Duodenal mucosa (tissue), 2 donors: ENCODE results near the gene LRRC38.
"Not testable (repeated sequence)": the region's sequence is repeated elsewhere in the genome, so short reads cannot be mapped to it uniquely, and the experiment has no call there.

Experiments
- H3K27ac ChIP-seq: one replicate; pipeline ENCODE4 v1.7.0; 2013; ENCODE audit warnings: low read depth, low read length
- H3K27me3 ChIP-seq, 2 donors: one replicate each; pipeline ENCODE4 v1.7.0; 2013; ENCODE audit warnings: low read length in 2 of 2, control low read depth in 1 of 2; ENCODE audit not compliant: insufficient read depth in 2 of 2, control insufficient read depth in 1 of 2
- H3K36me3 ChIP-seq, 2 donors: one replicate each; pipeline ENCODE4 v1.7.0; 2013; ENCODE audit warnings: low read length in 2 of 2, control low read depth in 1 of 2; ENCODE audit not compliant: insufficient read depth in 2 of 2, control insufficient read depth in 1 of 2
- H3K4me1 ChIP-seq, 2 donors: one replicate each; pipeline ENCODE4 v1.7.0; 2013; ENCODE audit warnings: low read length in 2 of 2, control low read depth in 1 of 2; ENCODE audit not compliant: insufficient read depth in 2 of 2, control insufficient read depth in 1 of 2
- H3K4me3 ChIP-seq, 2 donors: one replicate each; pipeline ENCODE4 v1.7.0; 2013; ENCODE audit warnings: low read length in 2 of 2, low read depth in 1 of 2
- H3K9ac ChIP-seq, 2 donors: one replicate each; pipeline ENCODE4 v1.7.0; 2013; ENCODE audit warnings: low read length in 2 of 2, low read depth in 1 of 2
- H3K9me3 ChIP-seq, 2 donors: one replicate each; pipeline ENCODE4 v1.7.0; 2013; ENCODE audit warnings: low read length in 2 of 2, control low read depth in 1 of 2; ENCODE audit not compliant: control insufficient read depth in 1 of 2

The LRRC38 gene, protein sequence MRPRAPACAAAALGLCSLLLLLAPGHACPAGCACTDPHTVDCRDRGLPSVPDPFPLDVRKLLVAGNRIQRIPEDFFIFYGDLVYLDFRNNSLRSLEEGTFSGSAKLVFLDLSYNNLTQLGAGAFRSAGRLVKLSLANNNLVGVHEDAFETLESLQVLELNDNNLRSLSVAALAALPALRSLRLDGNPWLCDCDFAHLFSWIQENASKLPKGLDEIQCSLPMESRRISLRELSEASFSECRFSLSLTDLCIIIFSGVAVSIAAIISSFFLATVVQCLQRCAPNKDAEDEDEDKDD

DNA sequence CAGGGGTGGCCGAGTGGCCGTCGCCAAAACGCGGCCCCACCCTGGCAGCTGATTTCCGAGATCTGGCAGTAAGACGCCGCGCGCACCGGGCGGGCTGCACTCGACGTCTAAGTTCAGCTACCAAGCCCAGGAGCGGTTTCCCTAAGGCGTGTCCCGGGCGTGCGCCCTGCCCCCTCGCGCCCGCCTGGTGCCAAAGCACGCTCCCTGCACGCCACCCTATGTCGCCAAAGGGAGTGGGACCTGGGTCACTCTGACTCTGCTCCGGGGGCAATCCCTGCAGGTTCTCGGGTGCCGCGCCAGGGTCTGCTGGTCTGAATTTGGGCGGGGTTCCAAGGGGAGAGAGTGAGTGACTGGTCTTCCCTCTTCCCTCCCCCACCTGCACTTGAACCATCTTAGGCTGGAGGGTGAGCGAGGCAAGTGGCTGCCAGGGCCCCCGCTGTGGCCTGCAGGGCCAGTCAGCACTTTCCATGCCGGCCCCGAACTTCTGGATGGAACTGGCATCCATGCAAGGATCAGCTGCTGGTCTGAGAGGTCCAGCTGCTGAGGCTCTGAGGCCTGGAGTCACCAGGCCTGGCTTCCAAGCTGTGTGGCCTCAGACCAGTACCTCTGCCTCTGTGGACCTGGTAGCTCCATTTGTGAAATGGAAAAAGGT, at the start of gene LRRC38:
Gene LRRC38 (minus strand): TSS at position 109 of the 652 bp plus-strand sequence. CDS start 410 bp downstream, outside the sequence.
- H3K4me1 ChIP-seq = no peaks in the 10 kb centered on the region
- no peak within 1 kb of the TSS for H3K4me3 ChIP-seq

DNA sequence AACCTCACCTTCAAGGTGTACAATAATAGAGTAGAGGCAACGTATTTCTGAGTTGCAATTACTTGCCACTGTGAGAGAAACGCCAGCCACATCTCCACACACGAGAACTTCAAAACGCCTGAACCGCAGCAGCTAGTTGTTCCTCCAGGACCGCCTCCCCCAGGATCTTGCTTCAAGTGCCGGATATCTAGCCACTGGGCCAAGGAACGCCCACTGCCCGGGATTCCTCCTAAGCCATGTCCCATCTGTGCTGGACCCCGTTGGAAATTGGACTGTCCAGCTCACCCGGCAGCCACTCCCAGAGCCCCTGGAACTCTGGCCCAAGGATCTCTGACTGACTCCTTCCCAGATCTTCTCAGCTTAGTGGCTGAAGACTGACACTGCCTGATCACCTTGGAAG, 49.2 kb upstream of the LRRC38 start:
- not testable (repeated sequence) for H3K9ac ChIP-seq, H3K4me1 ChIP-seq, H3K36me3 ChIP-seq, H3K27me3 ChIP-seq, H3K4me3 ChIP-seq, H3K9me3 ChIP-seq, H3K27ac ChIP-seq

More for the DNA sequence above, at the start of gene LRRC38:
- Histone ChIP-seq H3K9ac (no peak within 1 kb of the TSS), H3K27me3 (peaks cover 24 to 47% of the 10 kb centered on the region in 2 donors), H3K9me3 (peaks cover 0 to 4% of the 10 kb centered on the region in 2 donors), H3K36me3 (no peaks in the 10 kb centered on the region), H3K27ac (no peak within 1 kb of the TSS)

DNA sequence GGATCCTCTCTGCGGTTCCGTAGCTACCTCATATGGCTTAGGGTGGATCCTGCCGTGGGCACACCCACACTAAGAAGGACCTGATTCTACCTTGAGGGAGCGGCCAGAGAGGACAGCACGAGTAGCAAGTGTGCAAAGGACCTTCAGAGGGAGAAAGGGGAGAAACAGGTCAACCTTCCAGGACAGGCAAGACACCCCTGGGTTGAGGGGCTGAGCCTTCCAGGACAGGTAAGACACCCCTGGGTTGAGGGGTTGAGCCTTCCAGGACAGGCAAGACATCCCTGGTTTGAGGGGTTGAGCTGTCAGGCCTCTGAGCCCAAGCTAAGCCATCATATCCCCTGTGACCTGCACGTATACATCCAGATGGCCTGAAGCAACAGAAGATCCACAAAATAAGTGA, 46.7 kb upstream of the LRRC38 start:
- Histone ChIP-seq H3K36me3 (no peaks in the 10 kb centered on the region), H3K4me1 (no peaks in the 10 kb centered on the region), H3K4me3 (no peak overlapping the region), H3K9me3 (no peaks in the 10 kb centered on the region), H3K27ac (no peak overlapping the region), H3K9ac (no peak overlapping the region), H3K27me3 (no peaks in the 10 kb centered on the region)

DNA sequence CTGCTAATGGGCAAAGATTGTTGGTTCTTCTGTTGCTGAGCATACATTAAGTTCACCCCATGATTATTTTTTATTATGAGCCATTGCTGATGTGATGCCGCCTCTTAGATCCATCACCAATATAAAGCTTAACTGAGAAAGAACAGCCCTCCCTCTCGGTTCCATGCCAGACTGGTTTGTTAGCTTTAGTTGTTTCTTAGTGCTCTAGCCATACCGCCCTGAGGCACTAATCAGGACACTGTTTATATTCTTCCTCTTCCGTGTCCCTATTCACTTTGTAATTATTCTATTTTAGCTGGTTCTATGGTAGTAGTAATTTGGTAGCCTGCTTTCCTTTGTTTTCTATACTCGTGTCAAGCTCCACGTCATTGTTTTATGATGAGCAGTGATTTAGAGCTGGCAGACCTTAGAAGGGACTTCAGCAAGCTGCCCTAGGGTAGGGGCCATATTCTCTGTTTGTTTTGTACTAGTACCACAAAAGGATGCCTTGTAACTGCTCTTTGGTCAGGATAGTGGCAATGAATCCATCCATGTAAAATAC, 42.5 kb upstream of the LRRC38 start:
- H3K36me3 ChIP-seq = no peaks in the 10 kb centered on the region
- no peak overlapping the region for H3K4me3 ChIP-seq
- H3K27me3 ChIP-seq = no peaks in the 10 kb centered on the region
- no peaks in the 10 kb centered on the region for H3K9me3 ChIP-seq
- H3K27ac ChIP-seq = no peak overlapping the region
- H3K4me1 ChIP-seq = no peaks in the 10 kb centered on the region
- no peak overlapping the region for H3K9ac ChIP-seq

DNA sequence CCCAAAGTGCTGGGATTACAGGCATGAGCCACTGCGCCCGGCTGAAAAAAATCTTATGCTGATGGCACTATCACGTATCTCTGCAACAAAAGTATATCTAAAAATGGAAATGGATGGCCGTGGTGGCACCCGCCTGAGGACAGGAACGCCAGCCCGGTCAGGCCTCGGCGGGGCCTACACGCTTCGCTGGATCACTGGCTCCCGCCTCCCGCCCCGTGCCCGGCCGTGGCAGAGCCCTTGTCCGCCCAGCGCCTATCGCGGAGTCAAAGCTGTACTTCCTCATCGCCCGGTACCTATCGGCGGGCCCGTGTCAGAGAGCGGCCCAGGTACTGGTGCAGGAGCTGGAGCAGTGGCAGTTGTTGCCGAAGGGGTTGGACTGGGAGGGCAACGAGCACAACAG, 41.0 kb upstream of the LRRC38 start:
- Histone ChIP-seq H3K27me3 (no peaks in the 10 kb centered on the region), H3K27ac (no peak overlapping the region), H3K9ac (no peak overlapping the region)

DNA sequence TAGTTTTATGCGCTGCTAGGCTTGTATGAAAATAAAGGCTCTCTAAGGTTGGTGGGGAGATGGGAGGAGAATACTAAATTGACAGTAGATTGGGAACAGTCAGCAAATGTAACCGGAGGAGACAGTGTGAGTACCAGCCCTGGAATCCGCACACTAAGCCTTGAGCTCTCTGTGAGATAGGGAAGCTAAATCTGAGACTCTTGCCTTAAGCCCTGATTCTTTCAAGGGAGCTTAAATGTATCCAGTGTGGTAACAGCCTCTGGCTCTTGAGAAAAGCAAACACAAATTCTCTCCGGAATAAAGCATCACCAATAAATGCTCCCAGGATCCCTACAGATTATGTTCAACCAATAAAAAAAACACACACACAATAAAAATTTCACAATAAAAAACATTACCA, 36.9 kb upstream of the LRRC38 start:
- no peaks in the 10 kb centered on the region for H3K36me3 ChIP-seq
- no peak overlapping the region for H3K27ac ChIP-seq
- no peak overlapping the region for H3K9ac ChIP-seq

More for the DNA sequence above, 41.0 kb upstream of the LRRC38 start:
- Histone ChIP-seq H3K9me3 (no peaks in the 10 kb centered on the region), H3K4me3 (no peak overlapping the region), H3K4me1 (no peaks in the 10 kb centered on the region), H3K36me3 (no peaks in the 10 kb centered on the region)

DNA sequence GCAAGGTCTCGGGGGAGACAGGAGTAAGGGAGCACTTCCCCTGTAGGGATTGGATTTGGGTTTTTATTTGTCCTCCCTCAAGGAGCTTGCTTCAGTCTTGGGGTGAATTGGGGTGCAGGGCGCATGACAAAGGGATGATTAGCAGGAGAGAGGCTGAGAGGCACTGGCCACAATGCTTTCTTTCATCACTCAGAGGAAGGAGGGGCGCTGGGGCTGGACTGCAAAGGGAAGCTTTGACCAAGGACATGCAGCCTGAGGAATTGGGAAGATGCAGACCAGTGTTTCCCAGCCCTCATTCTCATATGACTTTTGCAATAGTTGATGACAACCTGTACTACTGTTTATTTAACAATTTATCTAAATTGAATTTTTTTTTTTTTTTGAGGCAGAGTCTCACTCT, 35.7 kb upstream of the LRRC38 start:
- Histone ChIP-seq H3K9me3 (no peaks in the 10 kb centered on the region), H3K27ac (no peak overlapping the region), H3K27me3 (no peaks in the 10 kb centered on the region), H3K4me3 (no peak overlapping the region), H3K9ac (no peak overlapping the region), H3K4me1 (no peaks in the 10 kb centered on the region), H3K36me3 (no peaks in the 10 kb centered on the region)

More for the DNA sequence above, 36.9 kb upstream of the LRRC38 start:
- H3K27me3 ChIP-seq = no peaks in the 10 kb centered on the region
- no peaks in the 10 kb centered on the region for H3K9me3 ChIP-seq
- H3K4me1 ChIP-seq = no peaks in the 10 kb centered on the region
- no peak overlapping the region for H3K4me3 ChIP-seq

DNA sequence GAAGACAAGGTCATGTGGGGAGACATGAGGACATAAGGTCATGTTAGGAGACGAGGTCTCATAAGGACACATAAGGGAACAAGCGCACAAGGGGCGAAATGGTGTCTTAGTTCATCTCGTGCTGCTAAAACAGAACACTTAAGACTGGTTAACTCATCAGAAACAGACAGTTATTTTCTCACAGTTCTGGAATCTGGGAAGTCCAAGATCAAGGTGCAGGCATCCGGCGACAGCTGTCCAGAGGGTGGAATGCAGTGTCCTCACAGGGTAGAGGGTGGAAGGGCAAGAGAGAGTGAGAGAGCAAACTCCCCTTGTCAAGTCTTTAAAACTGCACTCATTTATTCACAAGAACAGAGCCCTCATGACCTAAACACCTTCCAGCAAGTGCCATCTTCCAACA, 35.2 kb upstream of the LRRC38 start:
- Histone ChIP-seq H3K27me3 (no peaks in the 10 kb centered on the region), H3K27ac (no peak overlapping the region), H3K9me3 (no peaks in the 10 kb centered on the region), H3K4me1 (no peaks in the 10 kb centered on the region), H3K36me3 (no peaks in the 10 kb centered on the region), H3K9ac (no peak overlapping the region), H3K4me3 (no peak overlapping the region)

DNA sequence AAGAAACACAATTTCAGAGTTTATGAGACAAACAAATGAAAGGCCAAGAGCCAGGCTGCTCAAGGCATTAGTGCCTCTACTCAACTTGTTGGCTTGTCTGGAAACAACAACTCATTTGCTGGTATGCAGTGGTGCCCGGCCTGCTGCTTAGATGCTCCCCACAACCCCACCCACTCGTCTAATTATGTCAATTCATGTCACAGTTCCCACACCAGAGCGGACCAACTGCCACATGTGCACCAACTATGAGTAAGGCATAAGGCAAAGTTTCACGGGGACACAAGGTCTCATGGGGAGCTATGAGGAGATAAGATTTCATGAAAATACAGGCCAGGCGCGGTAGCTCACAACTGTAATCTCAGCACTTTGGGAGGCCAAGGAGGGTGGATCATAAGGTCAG, 34.5 kb upstream of the LRRC38 start:
- H3K36me3 ChIP-seq = no peaks in the 10 kb centered on the region
- H3K27ac ChIP-seq = no peak overlapping the region
- no peaks in the 10 kb centered on the region for H3K27me3 ChIP-seq
- H3K9me3 ChIP-seq = no peaks in the 10 kb centered on the region
- H3K4me3 ChIP-seq = no peak overlapping the region
- no peak overlapping the region for H3K9ac ChIP-seq
- no peaks in the 10 kb centered on the region for H3K4me1 ChIP-seq

DNA sequence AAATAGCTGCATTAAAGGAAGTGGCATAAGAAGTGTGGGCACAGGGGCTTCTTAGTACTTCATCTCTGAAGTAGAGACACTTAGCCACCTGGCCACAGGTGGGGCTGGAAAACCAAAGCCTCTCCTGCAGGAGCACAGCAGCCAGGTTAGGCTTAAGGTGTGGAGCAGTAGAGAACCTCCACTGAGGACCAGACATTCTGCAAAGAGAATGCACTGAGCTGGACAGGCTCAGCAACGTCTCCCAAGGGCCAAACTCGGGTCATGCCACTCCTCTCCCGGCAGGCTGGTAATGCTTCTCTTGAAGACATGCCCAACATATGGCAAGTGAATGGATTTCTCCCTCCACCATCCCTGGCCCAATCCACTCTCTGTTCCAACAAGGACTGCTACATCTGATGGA, 33.0 kb upstream of the LRRC38 start:
- no peak overlapping the region for H3K9ac ChIP-seq
- no peaks in the 10 kb centered on the region for H3K4me1 ChIP-seq
- no peaks in the 10 kb centered on the region for H3K27me3 ChIP-seq
- H3K36me3 ChIP-seq = no peaks in the 10 kb centered on the region
- no peak overlapping the region for H3K27ac ChIP-seq
- no peak overlapping the region for H3K4me3 ChIP-seq
- H3K9me3 ChIP-seq = no peaks in the 10 kb centered on the region
